Ovary (tissue), 9 donors: ENCODE results near the gene CHD6. TPM values are rescaled to one million over a fixed set of nuclear protein-coding genes. Genes with fewer than 3 reads are reported as not detected.
A peak's percentile ranks its signal among the peaks of the same experiment; 100 is the strongest.

Experiments used
- DNase-seq, 5 donors: peaks; one replicate each; pipeline ENCODE4 v3.0.0-alpha.2; 2019 to 2020
- H3K27ac ChIP-seq, 2 donors: fragments of 200-600 bp; one replicate each; pipeline versions ENCODE4 v1.5.1 to v1.8.0; 2019 to 2022
- H3K27me3 ChIP-seq: fragments of 200-600 bp; one replicate; pipeline ENCODE4 v1.8.0; 2022
- H3K36me3 ChIP-seq: fragments of 200-600 bp; sonication (generic); one replicate; pipeline ENCODE4 v1.5.1; 2019
- H3K4me1 ChIP-seq: one replicate; pipeline ENCODE4 v1.8.1; 2013; ENCODE audit warnings: mild to moderate bottlenecking, moderate library complexity; ENCODE audit not compliant: insufficient read depth
- H3K4me3 ChIP-seq: fragments of 200-600 bp; sonication (generic); one replicate; pipeline ENCODE4 v1.5.1; 2017
- H3K9me3 ChIP-seq, 2 donors: fragments of 200-600 bp in 1 of 2; sonication (generic) in 1 of 2; one replicate each; pipeline versions ENCODE4 v1.5.1 to v1.8.1; 2013 to 2019; ENCODE audit warnings: mild to moderate bottlenecking in 1 of 2, moderate library complexity in 1 of 2
- CTCF ChIP-seq, 3 donors: fragments of 450-650 bp in 2 of 3; fragments of 200-600 bp in 1 of 3; IDR thresholded peaks; one replicate each; pipeline versions ENCODE4 v1.5.1 to v1.8.0; 2016 to 2022; ENCODE audit warnings: antibody characterized with exemption in 3 of 3, mild to moderate bottlenecking in 1 of 3
- EP300 ChIP-seq: sonication (generic); formaldehyde crosslinking; IDR thresholded peaks from one replicate; pipeline ENCODE4 v1.6.1; 2017; ENCODE audit warnings: antibody characterized with exemption
- POLR2A ChIP-seq: fragments of 450-650 bp; IDR thresholded peaks from one replicate; pipeline ENCODE4 v1.6.1; 2017; ENCODE audit warnings: antibody characterized with exemption, mild to moderate bottlenecking, moderate library complexity
- WGBS, 3 donors: extraction: QIAGEN DNeasy Blood & Tissue Kit in 1 of 3; methylation state at CpG; one replicate each; pipeline versions ENCODE4 v1.1.5 to v1.1.7; 2013 to 2017; 5-methylcytosine and 5-hydroxymethylcytosine counted together
- intact Hi-C, 4 donors: fragments of 100-400 bp; cut with DNase I; formaldehyde crosslinking; loops; one replicate each; pipeline versions ENCODE4 v1.11.0 to v1.15.1; 2022 to 2023
- polyA plus RNA-seq, 2 donors: library from polyadenylated mRNA; stranded (reverse); fragments of 200-250 nt in 1 of 2; fragments of 350-450 nt in 1 of 2; fragmentation: Illumina TruSeq in 1 of 2; extraction: RNeasy Lipid Tissue Mini Kit (QIAGEN cat#74804) in 1 of 2; gene quantifications; one replicate each; pipeline ENCODE4 v1.2.3, GENCODE V29; 2013 to 2014
- total RNA-seq, 7 donors: library from RNA; depleted of rRNA in 2 of 7; stranded (reverse); fragments of >200 nt in 2 of 7; fragmentation: NEBNext Ultra II Directional in 3 of 7; extraction: Animal tissue kit (Norgen Biotek cat#: 25700) in 3 of 7; gene quantifications; one replicate each; pipeline versions ENCODE4 v1.1.0 to v1.2.4, GENCODE V29; 2016 to 2023
- donor health status: DM: no; HTN: no; CAD: no; lungs with moderate emphysema.
- donor health status: DM: no; HTN: no; CAD: no.
- donor health status: Bipolar disorder and iron deficiency.
- donor health status: DM: yes; HTN: yes; CAD: no.
- donor health status: DM: no; HTN: no; CAD: no.
- donor health status: DM: yes; HTN: yes; CAD: no.

Gene CHD6
- total and polyA plus RNA-seq, 9 donors, result 12.1 to 82.4 (median 52.7) TPM

GRCh38 chr20:41621421-41621820, 3.2 kb upstream of the CHD6 start:
- peaks cover 4% of the 10 kb centered on the region for H3K4me1 ChIP-seq
- H3K9me3 ChIP-seq, result no peaks in the 10 kb centered on the region
- no peak overlapping the region for H3K27ac ChIP-seq
- H3K27me3 ChIP-seq, result no peaks in the 10 kb centered on the region
- no peak for TF ChIP-seq CTCF (IDR thresholded peaks at IDR 0.05)
- no peak for TF ChIP-seq EP300
- no peak for TF ChIP-seq POLR2A
- intact Hi-C loops, result no loop called here
- WGBS, 3 donors, result 58 to 92% (median 87%) methylated on average over 1 of the region's 1 CpG
- DNase-seq, result no peak
- H3K36me3 ChIP-seq, result no peaks in the 10 kb centered on the region
- H3K4me3 ChIP-seq, result no peak overlapping the region

- Histone ChIP-seq H3K36me3 (no peaks in the 10 kb centered on the region), H3K4me3 (no peak overlapping the region), H3K9me3 (no peaks in the 10 kb centered on the region), H3K27ac (peak overlapping the region in 1 of 2 donors; percentile 72), H3K4me1 (peaks cover 4% of the 10 kb centered on the region), H3K27me3 (no peaks in the 10 kb centered on the region)
- intact Hi-C loops, result loop anchor here in 1 of 4 donors (5.0 kb wide), 1 partner anchor 92 kb away; no protein-coding TSS in a partner anchor
- DNase-seq, result peak in 1 of 5 donors; percentile 21
- WGBS, 3 donors, result 64 to 69% (median 64%) methylated on average over 5 of the region's 5 CpGs
- TF ChIP-seq EP300, result no peak
Measured at GRCh38 chr20:41619360-41620100, 1.4 kb upstream of the CHD6 start.

GRCh38 chr20:41618807-41619311, 682 bp upstream of the CHD6 start:
- no peak for TF ChIP-seq POLR2A
- no peak for TF ChIP-seq CTCF (IDR thresholded peaks at IDR 0.05)
- TF ChIP-seq EP300, result no peak
- Histone ChIP-seq H3K4me1 (peaks cover 4% of the 10 kb centered on the region), H3K4me3 (peak overlapping the region; percentile 62), H3K9me3 (no peaks in the 10 kb centered on the region), H3K27me3 (no peaks in the 10 kb centered on the region), H3K36me3 (no peaks in the 10 kb centered on the region), H3K27ac (peak overlapping the region in 1 of 2 donors; percentile 72)
- 2 to 5% (median 3%) methylated on average over 26 to 30 of the region's 30 CpGs for WGBS, 3 donors
- intact Hi-C loops, result loop anchor here in 1 of 4 donors (5.0 kb wide), 1 partner anchor 92 kb away; no protein-coding TSS in a partner anchor
- no peak for DNase-seq

- DNase-seq, result peak; percentile 32 to 67 (median 60)
- no peaks in the 10 kb centered on the region for H3K27me3 ChIP-seq
- no peaks in the 10 kb centered on the region for H3K9me3 ChIP-seq
- H3K36me3 ChIP-seq, result no peaks in the 10 kb centered on the region
- WGBS, 3 donors, result 2 to 3% (median 2%) methylated on average over 21 to 35 of the region's 35 CpGs
- peak overlapping the region in 1 of 2 donors; percentile 63 for H3K27ac ChIP-seq
- H3K4me3 ChIP-seq, result peak overlapping the region; percentile 62
- peaks cover 4% of the 10 kb centered on the region for H3K4me1 ChIP-seq
- TF ChIP-seq EP300, result no peak
- no peak for TF ChIP-seq CTCF (IDR thresholded peaks at IDR 0.05)
- no peak for TF ChIP-seq POLR2A
- intact Hi-C loops, result loop anchor here in 1 of 4 donors (5.0 kb wide), 1 partner anchor 90 kb away; no protein-coding TSS in a partner anchor
Measured at GRCh38 chr20:41617059-41617901, 897 bp downstream of the CHD6 start.
